GM19238 (cell line): ENCODE measurements around the gene ZAR1L.

Experiments used
- DNase-seq: peaks from one replicate; pipeline ENCODE4 v3.0.0; 2011; ENCODE audit warnings: low spot score; ENCODE audit not compliant: insufficient read length

ZAR1L gene

DNA sequence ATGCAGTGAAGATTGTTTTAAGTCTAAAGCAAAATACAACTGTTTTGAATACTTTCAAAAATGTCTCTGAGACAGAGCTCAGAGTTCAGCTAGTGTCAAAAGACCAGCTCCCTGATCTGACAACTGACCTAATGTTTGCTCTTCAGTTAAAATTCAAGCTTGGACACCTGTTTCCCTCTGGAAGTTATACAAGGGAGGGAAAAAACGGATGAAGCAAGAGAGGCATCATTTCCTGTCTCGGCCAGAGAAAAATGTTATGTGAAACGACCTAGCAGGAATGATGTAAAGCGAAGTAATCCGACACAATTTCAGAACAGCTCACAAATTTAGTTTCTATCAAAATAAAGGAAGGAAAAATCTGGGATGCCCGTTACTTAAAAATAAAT, 59.4 kb downstream of the ZAR1L start:
- DNase-seq, result no peak

DNA sequence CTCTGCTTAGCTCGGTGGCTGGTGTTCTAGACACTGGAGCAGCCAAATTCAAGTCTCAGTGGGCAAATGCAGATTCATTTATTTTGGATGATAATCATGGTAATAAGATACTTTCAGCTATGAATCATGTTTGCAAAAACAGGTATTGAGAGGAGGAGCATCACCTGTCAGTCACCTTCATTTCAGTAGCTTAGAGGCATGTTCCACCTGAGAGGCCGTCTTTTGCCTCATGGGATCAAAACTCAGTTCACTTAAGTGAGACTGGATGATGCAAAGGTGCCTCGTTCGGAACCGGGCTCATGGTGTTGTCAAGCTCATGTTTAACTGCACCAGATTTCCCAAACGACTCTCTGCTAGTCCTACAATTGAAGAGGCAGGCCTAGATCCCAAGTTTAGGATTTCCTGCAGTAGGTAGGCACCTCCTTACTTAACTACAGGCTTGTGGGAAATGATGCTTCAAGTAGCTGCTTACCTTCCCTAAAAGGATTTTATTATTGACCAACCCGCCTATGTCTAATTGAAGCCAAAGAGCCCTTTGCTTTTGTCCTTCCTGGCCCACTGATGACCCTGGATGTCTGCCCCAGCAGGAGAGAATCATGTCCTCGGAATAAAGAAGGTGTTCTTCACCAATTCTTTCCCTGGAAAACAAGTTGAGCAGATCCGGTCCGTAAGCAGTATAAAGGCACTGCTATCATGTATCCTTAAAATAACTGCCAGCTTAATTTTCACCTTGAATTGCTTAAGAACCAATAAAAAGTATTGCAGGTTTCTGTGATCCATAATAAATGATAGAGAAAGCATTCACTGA, 60.0 kb downstream of the ZAR1L start:
- DNase-seq, result no peak

DNA sequence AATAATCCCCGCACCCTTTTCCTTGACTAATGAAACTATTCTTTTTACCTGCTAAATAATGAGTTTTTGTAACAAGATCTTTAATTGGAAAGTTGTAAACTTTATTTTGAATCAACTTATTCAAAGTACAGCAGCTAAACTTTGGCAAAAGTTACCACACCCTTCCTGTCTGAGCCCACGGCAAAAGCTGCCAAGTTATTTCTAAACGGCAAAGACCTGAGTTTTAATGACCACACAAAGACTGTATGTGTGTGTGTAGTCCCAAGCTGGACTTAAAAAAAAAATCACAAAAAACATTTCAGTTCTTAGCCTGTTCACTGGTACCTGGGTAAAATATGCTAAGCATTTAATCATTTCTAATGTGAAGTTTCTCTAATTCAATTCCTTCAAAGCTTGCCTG, 60.7 kb downstream of the ZAR1L start:
- DNase-seq, result no peak

DNA sequence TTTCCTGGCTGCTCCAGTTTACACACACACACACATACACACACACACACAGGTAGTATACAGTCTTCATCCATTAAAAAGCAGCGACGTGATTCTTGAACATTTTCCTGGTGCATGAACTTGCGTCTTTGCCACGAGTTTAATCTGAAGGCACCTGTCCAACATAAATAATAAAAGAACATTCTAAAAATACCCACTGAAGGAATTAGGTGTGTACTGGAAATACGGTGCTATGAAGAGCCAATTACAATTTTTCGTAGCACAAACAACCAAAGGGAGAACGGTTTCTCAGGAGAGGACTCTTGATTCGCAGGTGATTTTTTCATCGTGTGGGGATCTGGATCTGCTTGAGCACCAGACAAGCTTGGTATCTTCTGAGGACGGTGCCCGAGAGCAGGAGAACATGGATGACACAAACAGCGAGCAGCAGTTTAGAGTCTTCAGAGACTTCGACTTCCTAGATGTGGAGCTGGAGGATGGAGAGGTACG, 61.2 kb downstream of the ZAR1L start:
- DNase-seq, result no peak
